ENCODE measurements around the gene IL1RL2.

Gene IL1RL2

DNA sequence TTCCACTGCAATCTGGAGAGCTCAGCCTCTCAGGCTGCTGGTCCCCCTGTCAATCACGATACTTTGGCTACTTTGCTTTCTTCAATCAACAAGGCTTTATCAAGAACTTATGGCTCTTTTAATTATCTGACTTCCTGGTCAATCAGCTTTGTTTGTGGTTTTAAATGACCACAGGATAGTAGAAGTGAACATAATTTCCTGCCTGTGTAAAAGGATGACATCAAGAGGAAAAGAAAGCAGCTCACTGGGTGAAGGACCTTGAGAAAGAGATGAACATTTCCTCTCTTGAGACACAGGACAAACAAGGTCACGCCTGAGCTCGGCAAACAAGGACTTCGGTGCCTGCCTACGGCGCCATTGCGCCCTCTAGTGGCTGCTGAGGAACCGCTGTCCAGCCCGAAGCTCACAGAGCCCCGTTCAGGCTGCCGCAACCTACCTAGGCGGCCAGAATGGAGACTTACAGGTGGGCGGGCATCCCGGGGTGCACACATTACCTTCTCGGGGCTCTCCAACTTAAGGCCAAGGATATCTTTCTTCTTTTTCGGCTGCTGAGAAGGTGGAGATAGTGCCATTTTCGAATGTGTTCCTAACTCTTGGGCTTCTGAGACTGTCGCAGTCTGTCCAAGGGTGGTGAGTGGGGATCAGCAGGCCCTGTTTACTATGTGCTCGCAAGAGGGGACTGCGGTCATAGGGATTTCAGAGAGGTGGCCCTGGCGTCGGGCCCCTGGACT, 54.0 kb downstream of the IL1RL2 start:
- DNase-seq: no peak

DNA sequence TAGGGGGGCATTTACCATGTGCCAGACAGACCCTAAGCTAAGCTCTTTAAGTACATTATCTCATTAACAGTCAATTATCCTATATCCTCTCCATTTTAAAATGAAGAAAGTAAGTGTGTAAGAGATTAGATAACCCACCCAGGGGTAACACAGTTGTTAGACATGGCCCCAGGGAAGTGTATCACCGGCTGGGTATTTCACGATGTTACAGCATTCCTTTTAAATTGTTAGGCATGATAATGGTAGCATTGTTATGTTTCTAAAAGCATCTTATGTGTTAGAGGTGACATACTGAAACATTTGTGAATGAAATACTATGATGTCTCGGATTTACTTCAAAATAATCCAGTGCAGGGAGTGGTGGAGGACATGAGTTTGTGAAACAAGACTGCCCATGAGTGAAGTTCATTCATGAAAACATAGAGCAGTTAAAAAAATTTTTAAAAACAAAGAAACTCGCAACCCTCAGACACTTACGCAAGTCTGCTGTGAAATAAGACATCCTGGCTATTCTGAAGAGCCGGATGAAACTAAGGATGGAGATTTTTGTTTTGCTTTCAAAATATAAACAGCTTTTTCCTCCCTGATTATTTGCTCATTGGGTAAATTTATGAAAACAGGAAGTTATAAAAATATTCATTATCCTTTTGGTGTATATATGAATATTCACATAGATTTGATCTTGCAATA, 54.9 kb downstream of the IL1RL2 start:
- no peak for DNase-seq

- DNase-seq: no peak
Measured at GRCh38 chr2:102245266-102246151, 58.7 kb downstream of the IL1RL2 start.

DNA sequence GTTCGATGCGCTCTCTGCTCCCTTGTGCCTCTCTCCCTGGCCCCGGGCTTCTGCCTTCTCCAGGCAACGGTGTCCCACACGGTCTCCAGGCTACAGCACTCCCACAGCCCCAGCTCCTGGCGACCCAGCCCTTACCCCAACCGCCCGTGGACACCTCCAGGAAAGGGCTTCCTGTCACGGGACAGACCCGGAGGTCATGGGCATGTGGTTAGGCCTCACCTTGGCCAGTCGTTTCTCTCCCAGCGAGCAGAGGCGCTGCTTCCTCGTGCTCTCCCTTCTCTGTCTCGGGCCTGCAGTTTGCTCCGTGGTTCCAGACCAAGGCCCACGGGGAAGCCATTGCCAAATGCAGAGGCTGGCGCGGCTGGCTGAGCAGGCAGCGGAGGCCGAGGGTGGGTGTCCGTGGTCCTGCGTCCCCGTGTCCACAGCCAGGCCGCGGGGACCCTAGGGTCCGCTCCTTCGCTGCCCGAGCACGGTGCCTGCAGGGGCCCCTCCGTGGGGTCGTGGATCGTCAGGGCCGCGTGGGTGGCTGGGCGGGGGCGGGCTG, 63.5 kb downstream of the IL1RL2 start:
- no peak for DNase-seq

- DNase-seq: no peak
Measured at GRCh38 chr2:102251042-102251848, 64.4 kb downstream of the IL1RL2 start.

- no peak for DNase-seq
Measured at GRCh38 chr2:102251849-102252203, 65.0 kb downstream of the IL1RL2 start.

GRCh38 chr2:102252236-102252635, 65.4 kb downstream of the IL1RL2 start:
- DNase-seq: no peak

- no peak for DNase-seq
Measured at GRCh38 chr2:102253140-102253752, 66.4 kb downstream of the IL1RL2 start.

DNA sequence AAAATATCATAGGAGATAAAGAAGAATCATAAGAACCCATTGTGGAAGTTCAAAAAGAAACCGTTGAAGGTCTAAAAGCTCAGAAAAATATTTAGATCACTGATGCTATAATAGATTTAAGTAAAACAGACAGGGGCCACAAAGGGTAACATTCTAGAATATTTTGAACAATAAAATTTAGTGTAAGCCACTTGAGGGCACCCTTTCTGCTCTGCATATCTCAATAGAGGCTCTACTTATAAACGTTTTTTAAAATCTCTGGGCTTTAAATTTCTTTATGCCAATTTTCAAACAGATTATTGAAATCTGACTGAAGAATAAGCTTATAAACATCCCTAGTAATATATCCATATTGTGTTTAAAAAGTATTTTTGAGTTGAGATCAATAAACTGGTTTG, 66.9 kb downstream of the IL1RL2 start:
- no peak for DNase-seq

DNA sequence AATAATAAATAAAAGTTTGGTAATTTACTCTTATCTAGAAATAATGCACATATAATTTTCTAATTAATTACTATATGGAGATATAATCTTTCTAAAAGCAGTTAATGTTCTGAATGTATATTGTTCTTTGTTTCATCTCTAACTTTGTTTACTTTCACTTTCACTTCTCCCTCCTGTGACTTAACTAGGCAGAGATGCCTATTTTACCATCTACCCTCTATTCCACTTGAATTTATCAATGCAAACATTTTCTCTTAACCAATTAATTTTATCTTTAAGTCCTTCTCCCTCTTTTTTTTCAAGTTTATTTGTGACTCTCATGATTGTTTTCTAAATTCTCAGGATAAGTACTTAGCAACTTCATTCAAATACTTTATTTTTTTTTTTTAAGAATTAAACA, 69.5 kb downstream of the IL1RL2 start:
- no peak for DNase-seq

GRCh38 chr2:102256874-102257462, 70.1 kb downstream of the IL1RL2 start:
- DNase-seq: no peak

GRCh38 chr2:102258025-102258385, 71.2 kb downstream of the IL1RL2 start:
- no peak for DNase-seq

GRCh38 chr2:102258386-102259074, 71.7 kb downstream of the IL1RL2 start:
- DNase-seq: no peak

DNA sequence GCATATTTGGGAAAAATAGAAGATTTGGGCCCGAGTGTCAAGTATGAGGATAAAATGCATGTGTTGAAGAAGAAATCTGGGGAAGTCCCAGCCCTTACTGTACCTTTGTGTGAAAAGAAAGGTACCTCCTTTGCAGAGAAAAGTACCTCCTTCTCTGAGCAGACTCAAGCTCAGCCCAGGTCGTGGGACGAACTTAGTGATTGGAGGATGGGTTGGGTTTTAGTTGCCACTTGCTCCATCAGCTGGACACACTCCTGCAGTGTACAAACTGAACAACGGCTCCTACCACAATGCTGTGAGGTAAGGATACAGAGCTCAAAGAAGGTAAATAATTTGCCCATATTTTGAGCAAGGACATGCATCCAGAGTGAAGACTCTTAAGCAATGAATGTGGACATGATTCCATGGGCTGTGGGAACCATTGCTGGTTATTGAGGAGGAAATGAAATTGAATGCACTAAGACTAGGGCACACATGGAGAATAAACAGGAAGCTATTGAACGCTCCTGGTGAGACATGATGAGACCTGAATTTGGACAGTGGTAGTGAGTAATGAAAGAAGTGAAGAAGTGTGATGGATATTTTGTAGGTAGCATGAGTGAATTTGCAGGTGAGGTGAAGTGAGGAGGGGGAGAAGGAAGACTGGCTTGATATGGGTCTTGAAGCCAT, 74.8 kb downstream of the IL1RL2 start:
- no peak for DNase-seq

GRCh38 chr2:102262216-102263129, 75.7 kb downstream of the IL1RL2 start:
- DNase-seq: no peak

DNA sequence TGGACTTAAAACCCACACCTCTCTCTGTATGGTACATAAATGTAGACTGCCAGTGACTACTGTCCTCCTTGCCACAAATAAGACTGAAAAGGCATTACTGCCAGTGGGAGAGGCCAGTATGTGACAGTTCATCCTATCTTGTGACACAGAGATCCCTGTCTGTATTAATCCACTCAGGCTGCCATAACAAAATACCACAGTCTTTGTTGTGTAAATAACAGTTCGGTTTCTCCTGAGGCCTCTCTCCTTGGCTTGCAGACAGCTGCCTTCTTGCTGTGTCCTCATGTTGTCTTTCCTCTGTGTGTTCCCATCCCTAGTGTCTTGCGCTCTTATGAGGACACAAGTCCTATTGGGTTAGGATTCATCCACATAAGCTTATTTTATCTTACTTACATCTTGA, 78.1 kb downstream of the IL1RL2 start:
- no peak for DNase-seq

DNA sequence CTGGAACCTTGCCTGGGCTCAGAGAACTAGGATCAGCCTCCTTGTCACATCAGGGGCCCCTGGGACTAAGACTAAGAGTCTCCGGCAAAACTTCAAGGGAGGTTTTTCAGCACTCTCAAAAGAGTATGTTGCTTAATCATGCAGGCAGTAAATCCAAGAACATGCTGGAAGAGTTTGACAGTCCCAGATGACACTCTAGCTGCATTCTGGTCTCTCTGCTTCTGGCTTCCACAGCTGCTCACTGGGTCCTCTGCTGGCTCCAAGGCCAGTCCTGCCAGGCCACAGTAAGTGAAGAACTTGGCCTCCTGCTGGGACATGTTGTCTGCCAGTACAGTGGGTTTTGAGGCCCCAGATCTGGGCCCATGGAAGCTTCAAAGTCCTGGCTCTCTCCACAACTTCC, 79.4 kb downstream of the IL1RL2 start:
- no peak for DNase-seq

GRCh38 chr2:102267774-102268173, 81.0 kb downstream of the IL1RL2 start:
- no peak for DNase-seq

GRCh38 chr2:102268510-102269199, 81.8 kb downstream of the IL1RL2 start:
- DNase-seq: no peak

Measured in cortex of kidney (tissue), 1 donor.